ENCODE data around the gene IQCH. TPM values are rescaled to one million over a fixed set of nuclear protein-coding genes. Genes with fewer than 3 reads are reported as not detected.

The IQCH gene
- total RNA-seq, 1 experiment from 2014 or later, result 1.9 TPM

- no peak for TF ChIP-seq E2F4 (CRISPR knock-in tag; IDR thresholded peaks at IDR 0.05; ENCODE audit: borderline replicate concordance, low read depth)
- no peak for TF ChIP-seq CTCF (IDR thresholded peaks at IDR 0.05)
- no peak for TF ChIP-seq KAT7 (CRISPR knock-in tag; IDR thresholded peaks at IDR 0.05; ENCODE audit: borderline replicate concordance)
Observed at GRCh38 chr15:67524235-67524634, 269.6 kb downstream of the IQCH start (continued).

GRCh38 chr15:67528513-67528912 is 273.9 kb downstream of the IQCH start:
- no peaks in the 10 kb centered on the region for H3K36me3 Mint-ChIP-seq
- no peaks in the 10 kb centered on the region for H3K27me3 Mint-ChIP-seq (ENCODE audit: low read depth)
- H3K27ac Mint-ChIP-seq, result no peak overlapping the region
- ATAC-seq, result no peak
- TF ChIP-seq ZNF138 (CRISPR knock-in tag; conservative IDR thresholded peaks at IDR 0.05) (no peak), ZNF317 (CRISPR knock-in tag; IDR thresholded peaks at IDR 0.05; ENCODE audit: borderline replicate concordance, low read depth) (no peak), ZMAT4 (CRISPR knock-in tag; IDR thresholded peaks at IDR 0.05) (no peak), ZNF219 (CRISPR knock-in tag; IDR thresholded peaks at IDR 0.05; ENCODE audit: borderline replicate concordance) (no peak), HMGXB4 (CRISPR knock-in tag; IDR thresholded peaks at IDR 0.05) (no peak)
- H3K4me1 Mint-ChIP-seq, result peaks cover 20% of the 10 kb centered on the region
- ChIA-PET CTCF (no interaction called here), POLR2A (interaction anchor here (1.3 kb wide), 1 partner anchor 14 kb away, joined by 3 read pairs; the partner anchor contains the start of gene MAP2K5)
- H3K9me3 Mint-ChIP-seq, result no peaks in the 10 kb centered on the region
- no peak overlapping the region for H3K4me3 Mint-ChIP-seq
- no peak for DNase-seq (ENCODE audit: low spot score)

GRCh38 chr15:67531379-67531914 is 276.9 kb downstream of the IQCH start:
- ATAC-seq (no peak), DNase-seq (ENCODE audit: low spot score) (no peak)
- Mint-ChIP-seq H3K4me3 (no peak overlapping the region), H3K36me3 (no peaks in the 10 kb centered on the region), H3K27me3 (ENCODE audit: low read depth) (no peaks in the 10 kb centered on the region), H3K4me1 (peaks cover 14% of the 10 kb centered on the region), H3K27ac (no peak overlapping the region), H3K9me3 (no peaks in the 10 kb centered on the region)
- POLR2A ChIA-PET, result no interaction called here
- CTCF ChIA-PET, result no interaction called here
- no peak for TF ChIP-seq ZNF263 (CRISPR knock-in tag; IDR thresholded peaks at IDR 0.05; ENCODE audit: low read depth)
- TF ChIP-seq ZNF317 (CRISPR knock-in tag; IDR thresholded peaks at IDR 0.05; ENCODE audit: borderline replicate concordance, low read depth), result no peak
- no peak for TF ChIP-seq SMAD4 (CRISPR knock-in tag; IDR thresholded peaks at IDR 0.05)

- DNase-seq (ENCODE audit: low spot score) (no peak), ATAC-seq (no peak)
- Mint-ChIP-seq H3K4me1 (0 out of 2 replicates have a peak, but pooled peaks cover under 1% of the 10 kb centered on the region), H3K9me3 (no peaks in the 10 kb centered on the region), H3K4me3 (no peak overlapping the region), H3K27ac (no peak overlapping the region), H3K27me3 (ENCODE audit: low read depth) (no peaks in the 10 kb centered on the region), H3K36me3 (no peaks in the 10 kb centered on the region)
- ChIA-PET POLR2A (interaction anchor here (0.5 kb wide), 1 partner anchor 78 kb away, joined by 7 read pairs; no protein-coding TSS in a partner anchor), CTCF (no interaction called here)
- no peak for TF ChIP-seq IRF1 (CRISPR knock-in tag; IDR thresholded peaks at IDR 0.05)
Observed at GRCh38 chr15:67533873-67534272, 279.3 kb downstream of the IQCH start.
